HEK293 (cell line): ENCODE data around the gene LTBP1.

Experiments
- CTCF ChIA-PET: fragments of 350-600 bp; formaldehyde crosslinking; extraction: SDS; loops from one replicate; lab custom pipeline; 2021; ENCODE audit warnings: antibody characterized with exemption; lab: Yijun Ruan, JAX
- POLR2A ChIA-PET: fragments of 300-600 bp; formaldehyde crosslinking; extraction: SDS; loops from one replicate; lab custom pipeline; 2020; ENCODE audit warnings: antibody characterized with exemption, inconsistent platforms; lab: Yijun Ruan, JAX
- H3K27ac ChIP-seq: fragments of 200-500 bp; sonication (Bioruptor generic); 2 replicates; pipeline ENCODE4 v1.5.1; 2014; ENCODE audit warnings: low read depth, low read length, control low read depth, inconsistent platforms; ENCODE audit errors: extremely low read depth
- H3K36me3 ChIP-seq, 2 experiments: fragments of 200-500 bp in 1 of 2; sonication (Bioruptor generic) in 1 of 2; 1 replicate in 1 of 2; 2 replicates in 1 of 2; pipeline ENCODE4 v1.5.1; 2014 to 2017; ENCODE audit warnings: inconsistent platforms in 2 of 2, low read length in 2 of 2; ENCODE audit not compliant: control insufficient read depth in 2 of 2, insufficient read depth in 1 of 2
- H3K4me1 ChIP-seq: fragments of 200-500 bp; sonication (Bioruptor generic); 2 replicates; pipeline ENCODE4 v1.5.1; 2014; ENCODE audit warnings: mild to moderate bottlenecking, low read length, inconsistent platforms; ENCODE audit not compliant: control insufficient read depth, insufficient read depth
- H3K4me3 ChIP-seq: 2 replicates; pipeline ENCODE4 v1.5.1; 2011; ENCODE audit warnings: low read depth, mild to moderate bottlenecking, control low read depth, low read length, moderate library complexity
- H3K9me3 ChIP-seq: fragments of 200-500 bp; sonication (Bioruptor generic); 2 replicates; pipeline ENCODE4 v1.5.1; 2014; ENCODE audit warnings: low read depth, low read length, inconsistent platforms; ENCODE audit not compliant: control insufficient read depth, insufficient read depth
- ATF2 ChIP-seq: fragments of 450-650 bp; formaldehyde crosslinking; IDR thresholded peaks from 2 replicates; pipeline ENCODE4 v1.5.1; 2016; ENCODE audit warnings: missing biosample characterization, missing genetic modification characterization, low read depth
- BCL11B ChIP-seq: fragments of 450-650 bp; formaldehyde crosslinking; IDR thresholded peaks from 2 replicates; pipeline ENCODE4 v1.5.1; 2016; ENCODE audit warnings: low read depth, missing biosample characterization, missing genetic modification characterization
- EGR2 ChIP-seq: fragments of 450-650 bp; formaldehyde crosslinking; IDR thresholded peaks from 2 replicates; pipeline ENCODE4 v1.5.1; 2016; ENCODE audit warnings: low read depth, missing biosample characterization, missing genetic modification characterization
- HOXA7 ChIP-seq: sonication (generic); formaldehyde crosslinking; IDR thresholded peaks from 2 replicates; pipeline ENCODE4 v1.8.1; 2022; ENCODE audit warnings: missing genetic modification reagents, borderline replicate concordance
- IKZF3 ChIP-seq: fragments of 450-650 bp; IDR thresholded peaks from 2 replicates; pipeline ENCODE4 v1.5.0; 2018; ENCODE audit warnings: missing biosample characterization, mild to moderate bottlenecking, missing genetic modification characterization, moderate library complexity
- RBAK ChIP-seq: fragments of 450-650 bp; formaldehyde crosslinking; IDR thresholded peaks from 2 replicates; pipeline ENCODE4 v1.5.1; 2016; ENCODE audit warnings: missing biosample characterization, missing genetic modification characterization
- ZBTB17 ChIP-seq: fragments of 450-650 bp; formaldehyde crosslinking; IDR thresholded peaks from 2 replicates; pipeline ENCODE4 v1.5.1; 2016; ENCODE audit warnings: missing biosample characterization, missing genetic modification characterization
- ZFHX2 ChIP-seq: fragments of 450-650 bp; formaldehyde crosslinking; conservative IDR thresholded peaks from 2 replicates; pipeline ENCODE4 v1.5.1; 2016; ENCODE audit warnings: missing biosample characterization, missing genetic modification characterization
- ZFP3 ChIP-seq: fragments of 450-650 bp; formaldehyde crosslinking; IDR thresholded peaks from 2 replicates; pipeline ENCODE4 v1.5.1; 2016; ENCODE audit warnings: low read depth, missing biosample characterization, missing genetic modification characterization
- ZNF133 ChIP-seq: fragments of 450-650 bp; formaldehyde crosslinking; IDR thresholded peaks from 2 replicates; pipeline ENCODE4 v1.5.1; 2016; ENCODE audit warnings: missing biosample characterization, missing genetic modification characterization
- ZNF146 ChIP-seq: fragments of 450-650 bp; formaldehyde crosslinking; IDR thresholded peaks from 2 replicates; pipeline ENCODE4 v1.5.1; 2016; ENCODE audit warnings: missing biosample characterization, missing genetic modification characterization
- ZNF157 ChIP-seq: fragments of 450-650 bp; formaldehyde crosslinking; IDR thresholded peaks from 2 replicates; pipeline ENCODE4 v1.5.1; 2016; ENCODE audit warnings: missing biosample characterization, missing genetic modification characterization
- ZNF221 ChIP-seq: fragments of 450-650 bp; formaldehyde crosslinking; IDR thresholded peaks from 2 replicates; pipeline ENCODE4 v1.5.1; 2017; ENCODE audit warnings: missing biosample characterization, missing genetic modification characterization, borderline replicate concordance
- ZNF341 ChIP-seq: fragments of 450-650 bp; formaldehyde crosslinking; IDR thresholded peaks from 2 replicates; pipeline ENCODE4; 2016; ENCODE audit warnings: low read depth, missing biosample characterization, missing genetic modification characterization
- ZNF362 ChIP-seq: fragments of 450-650 bp; formaldehyde crosslinking; IDR thresholded peaks from 2 replicates; pipeline ENCODE4 v1.5.1; 2016; ENCODE audit warnings: missing biosample characterization, missing genetic modification characterization
- ZNF544 ChIP-seq: fragments of 450-650 bp; formaldehyde crosslinking; IDR thresholded peaks from 2 replicates; pipeline ENCODE4 v1.5.0; 2017; ENCODE audit warnings: missing biosample characterization, missing genetic modification characterization
- ZNF558 ChIP-seq: fragments of 450-650 bp; formaldehyde crosslinking; IDR thresholded peaks from 2 replicates; pipeline ENCODE4 v1.5.1; 2016; ENCODE audit warnings: missing biosample characterization, missing genetic modification characterization
- ZNF629 ChIP-seq: fragments of 450-650 bp; formaldehyde crosslinking; IDR thresholded peaks from 2 replicates; pipeline ENCODE4 v1.5.1; 2017; ENCODE audit warnings: missing biosample characterization, missing genetic modification characterization
- ZNF639 ChIP-seq: fragments of 450-650 bp; formaldehyde crosslinking; IDR thresholded peaks from 2 replicates; pipeline ENCODE4 v1.5.1; 2016; ENCODE audit warnings: missing biosample characterization, missing genetic modification characterization
- ZNF654 ChIP-seq: fragments of 450-650 bp; formaldehyde crosslinking; IDR thresholded peaks from 2 replicates; pipeline ENCODE4 v1.5.1; 2016; ENCODE audit warnings: low read depth, missing biosample characterization, missing genetic modification characterization
- ZNF768 ChIP-seq: fragments of 450-650 bp; formaldehyde crosslinking; IDR thresholded peaks from 2 replicates; pipeline ENCODE4 v1.5.1; 2018; ENCODE audit warnings: missing biosample characterization, mild to moderate bottlenecking, missing genetic modification characterization
- ZNF776 ChIP-seq: fragments of 450-650 bp; formaldehyde crosslinking; IDR thresholded peaks from 2 replicates; pipeline ENCODE4 v1.5.0; 2017; ENCODE audit warnings: missing biosample characterization, missing genetic modification characterization, borderline replicate concordance
- TF ChIP-seq, protein P1 (sequence below): fragments of 450-650 bp; formaldehyde crosslinking; IDR thresholded peaks from 2 replicates; pipeline ENCODE4 v1.5.1; 2016; ENCODE audit warnings: missing biosample characterization, missing genetic modification characterization
- TF ChIP-seq, protein P2 (sequence below): sonication (generic); formaldehyde crosslinking; IDR thresholded peaks from 2 replicates; pipeline ENCODE4 v1.8.1; 2022; ENCODE audit warnings: mild to moderate bottlenecking, moderate library complexity, missing genetic modification reagents

The LTBP1 gene

GRCh38 chr2:33412920-33413319 is 466.2 kb downstream of the LTBP1 start:
- TF ChIP-seq ZNF133, result no peak
- TF ChIP-seq ZNF362, result no peak
- TF ChIP-seq ZNF654 (tag by site-specific recombination), result peak; percentile 57
- TF ChIP-seq, protein P1, sequence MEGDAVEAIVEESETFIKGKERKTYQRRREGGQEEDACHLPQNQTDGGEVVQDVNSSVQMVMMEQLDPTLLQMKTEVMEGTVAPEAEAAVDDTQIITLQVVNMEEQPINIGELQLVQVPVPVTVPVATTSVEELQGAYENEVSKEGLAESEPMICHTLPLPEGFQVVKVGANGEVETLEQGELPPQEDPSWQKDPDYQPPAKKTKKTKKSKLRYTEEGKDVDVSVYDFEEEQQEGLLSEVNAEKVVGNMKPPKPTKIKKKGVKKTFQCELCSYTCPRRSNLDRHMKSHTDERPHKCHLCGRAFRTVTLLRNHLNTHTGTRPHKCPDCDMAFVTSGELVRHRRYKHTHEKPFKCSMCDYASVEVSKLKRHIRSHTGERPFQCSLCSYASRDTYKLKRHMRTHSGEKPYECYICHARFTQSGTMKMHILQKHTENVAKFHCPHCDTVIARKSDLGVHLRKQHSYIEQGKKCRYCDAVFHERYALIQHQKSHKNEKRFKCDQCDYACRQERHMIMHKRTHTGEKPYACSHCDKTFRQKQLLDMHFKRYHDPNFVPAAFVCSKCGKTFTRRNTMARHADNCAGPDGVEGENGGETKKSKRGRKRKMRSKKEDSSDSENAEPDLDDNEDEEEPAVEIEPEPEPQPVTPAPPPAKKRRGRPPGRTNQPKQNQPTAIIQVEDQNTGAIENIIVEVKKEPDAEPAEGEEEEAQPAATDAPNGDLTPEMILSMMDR (tag by site-specific recombination), result peak; percentile 21
- TF ChIP-seq, all 188 proteins: peak for 2
- H3K4me1 ChIP-seq, result 0 out of 2 replicates have a peak, but pooled peaks cover 6% of the 10 kb centered on the region
- POLR2A ChIA-PET, result interaction anchor here (0.6 kb wide), 1 partner anchor 401 kb away, joined by 3 read pairs; no protein-coding TSS in a partner anchor
- CTCF ChIA-PET, result interaction anchor here (0.6 to 1.5 kb wide), 7 partner anchors 10 to 1741 kb away, joined by 3 to 6 read pairs (median 4); no protein-coding TSS in a partner anchor
- no peak overlapping the region for H3K4me3 ChIP-seq
- no peak overlapping the region for H3K27ac ChIP-seq
- no peaks in the 10 kb centered on the region for H3K36me3 ChIP-seq
- H3K9me3 ChIP-seq, result no peaks in the 10 kb centered on the region

GRCh38 chr2:33419581-33420200 is 472.9 kb downstream of the LTBP1 start:
- no peaks in the 10 kb centered on the region for H3K4me1 ChIP-seq
- CTCF ChIA-PET, result interaction anchor here (1.0 to 1.2 kb wide), 4 partner anchors 10 to 166 kb away, joined by 3 to 4 read pairs (median 3); no protein-coding TSS in a partner anchor
- no peak overlapping the region for H3K27ac ChIP-seq
- H3K36me3 ChIP-seq, result no peaks in the 10 kb centered on the region
- TF ChIP-seq ZNF157 (no peak), ZFHX2 (tag by site-specific recombination) (peak; percentile 37), EGR2 (tag by site-specific recombination) (peak; percentile 52; the same call in 1 of the 2 replicates), ZNF558 (tag by site-specific recombination) (no peak)
- no peak overlapping the region for H3K4me3 ChIP-seq
- POLR2A ChIA-PET, result no interaction called here
- no peaks in the 10 kb centered on the region for H3K9me3 ChIP-seq

DNA sequence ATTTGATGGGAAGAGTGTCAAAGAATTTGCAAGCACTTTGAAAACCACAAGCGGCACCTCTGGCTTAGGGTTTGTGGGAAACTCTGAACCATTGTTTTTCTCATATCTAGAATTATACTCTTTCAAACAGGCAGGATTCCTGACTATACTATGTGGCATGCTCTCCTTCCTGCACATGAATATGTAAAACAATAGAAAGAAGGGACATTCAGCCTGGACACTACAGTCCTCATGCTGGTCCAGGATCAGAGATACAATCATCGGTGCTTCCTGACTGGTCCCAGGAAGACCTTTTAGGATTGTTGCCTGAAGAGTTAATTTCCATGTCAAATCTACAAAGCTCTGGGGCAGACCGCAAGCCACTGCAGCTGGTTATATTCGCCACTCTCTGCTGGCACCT is 474.0 kb downstream of the LTBP1 start:
- no peaks in the 10 kb centered on the region for H3K9me3 ChIP-seq
- no peak overlapping the region for H3K27ac ChIP-seq
- TF ChIP-seq BCL11B (tag by site-specific recombination) (no peak), HOXA7 (CRISPR knock-in tag) (no peak), ZNF776 (no peak), ZFP3 (tag by site-specific recombination) (no peak), ZNF768 (no peak), EGR2 (tag by site-specific recombination) (no peak), ZNF629 (tag by site-specific recombination) (no peak), ZNF639 (tag by site-specific recombination) (no peak), ZBTB17 (tag by site-specific recombination) (no peak), IKZF3 (no peak), ZNF146 (no peak), RBAK (tag by site-specific recombination) (no peak), ATF2 (tag by site-specific recombination) (no peak), ZNF221 (tag by site-specific recombination) (no peak), ZNF544 (tag by site-specific recombination) (no peak), ZNF341 (tag by site-specific recombination) (no peak)
- TF ChIP-seq, protein P2, sequence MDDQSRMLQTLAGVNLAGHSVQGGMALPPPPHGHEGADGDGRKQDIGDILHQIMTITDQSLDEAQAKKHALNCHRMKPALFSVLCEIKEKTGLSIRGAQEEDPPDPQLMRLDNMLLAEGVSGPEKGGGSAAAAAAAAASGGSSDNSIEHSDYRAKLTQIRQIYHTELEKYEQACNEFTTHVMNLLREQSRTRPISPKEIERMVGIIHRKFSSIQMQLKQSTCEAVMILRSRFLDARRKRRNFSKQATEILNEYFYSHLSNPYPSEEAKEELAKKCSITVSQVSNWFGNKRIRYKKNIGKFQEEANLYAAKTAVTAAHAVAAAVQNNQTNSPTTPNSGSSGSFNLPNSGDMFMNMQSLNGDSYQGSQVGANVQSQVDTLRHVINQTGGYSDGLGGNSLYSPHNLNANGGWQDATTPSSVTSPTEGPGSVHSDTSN (CRISPR knock-in tag), result no peak
- no peak overlapping the region for H3K4me3 ChIP-seq
- no peaks in the 10 kb centered on the region for H3K4me1 ChIP-seq
- POLR2A ChIA-PET, result no interaction called here
- CTCF ChIA-PET, result interaction anchor here (0.9 to 1.2 kb wide), 3 partner anchors 9 to 165 kb away, joined by 3 read pairs; no protein-coding TSS in a partner anchor
- H3K36me3 ChIP-seq, result no peaks in the 10 kb centered on the region
